Suprapubic skin (tissue), 4 donors: ENCODE data around the gene CACUL1.

ENCODE experiments used
- CTCF ChIP-seq, 2 donors: fragments of 200-600 bp in 1 of 2; fragments of 450-650 bp in 1 of 2; sonication (generic) in 1 of 2; IDR thresholded peaks; one replicate each; pipeline ENCODE4 v1.5.1; 2016 to 2019; ENCODE audit warnings: antibody characterized with exemption in 2 of 2, mild to moderate bottlenecking in 1 of 2, moderate library complexity in 1 of 2
- POLR2A ChIP-seq, 2 donors: fragments of 450-650 bp; IDR thresholded peaks; one replicate each; pipeline ENCODE4 v1.6.1; 2017; ENCODE audit warnings: antibody characterized with exemption in 2 of 2, mild to moderate bottlenecking in 2 of 2, moderate library complexity in 2 of 2
- POLR2AphosphoS5 ChIP-seq, 3 donors: sonication (generic); formaldehyde crosslinking; IDR thresholded peaks; one replicate each; pipeline ENCODE4 v1.6.1; 2017; ENCODE audit warnings: antibody characterized with exemption in 3 of 3

DNA sequence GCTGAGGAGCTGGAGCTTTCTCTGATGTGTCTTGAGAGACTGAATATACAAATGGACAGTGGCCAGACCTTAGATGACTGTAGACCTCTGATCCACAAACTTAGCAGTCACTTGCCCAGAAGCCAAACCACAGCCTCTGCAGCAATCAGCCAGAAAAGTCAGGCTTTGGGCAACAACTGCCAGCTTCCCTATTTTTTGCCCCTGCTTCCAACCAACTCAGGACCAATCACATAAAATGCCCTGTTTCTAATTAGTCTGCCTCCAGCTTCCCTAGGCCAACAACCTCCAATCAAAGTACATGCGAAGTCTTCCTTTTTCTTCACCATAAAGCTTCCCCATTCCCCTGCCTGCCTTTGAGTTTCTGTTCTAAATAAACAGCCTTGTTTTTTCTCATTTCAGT, 37.8 kb upstream of the CACUL1 start:
- no peak for TF ChIP-seq CTCF (IDR thresholded peaks at IDR 0.05)
- TF ChIP-seq POLR2AphosphoS5 (IDR thresholded peaks at IDR 0.05) = no peak
- TF ChIP-seq POLR2A (IDR thresholded peaks at IDR 0.05) = no peak
